ENCODE data around the gene SAP130.

SAP130 gene

GRCh38 chr2:127897531-127898211 lies 130.2 kb downstream of the SAP130 start:
- no peak for DNase-seq (ENCODE audit: low read depth in 2 of 2, low spot score in 1 of 2)

- DNase-seq (ENCODE audit: low read depth in 2 of 2, low spot score in 1 of 2), result no peak
These were observed 134.4 kb downstream of the SAP130 start for GRCh38 chr2:127893494-127893893.

- DNase-seq (ENCODE audit: low read depth in 2 of 2, low spot score in 1 of 2), result no peak
These were observed 134.8 kb downstream of the SAP130 start for GRCh38 chr2:127893033-127893432.

- DNase-seq (ENCODE audit: low read depth in 2 of 2, low spot score in 1 of 2), result no peak
These were observed 136.0 kb downstream of the SAP130 start for GRCh38 chr2:127891811-127892210.

Data from stimulated activated CD8-positive, alpha-beta memory T cell treated with anti-CD3 and anti-CD28 coated beads, Interleukin-4, amount 100 ng/mL, for 4 hours (primary cell).